Fibroblast of mammary gland (primary cell): ENCODE results near the gene TLNRD1.

Experiments
- DNase-seq: peaks from one replicate; pipeline ENCODE4 v3.0.0-alpha.2; 2010; ENCODE audit warnings: low read depth
- H3K4me3 ChIP-seq: 2 replicates; pipeline ENCODE4 v1.5.1; 2011; ENCODE audit warnings: low read depth, mild to moderate bottlenecking, low read length, moderate library complexity; ENCODE audit not compliant: control insufficient read depth
- TF ChIP-seq, protein P1 (sequence below): conservative IDR thresholded peaks from 2 replicates; pipeline ENCODE4 v1.5.1; 2011; ENCODE audit warnings: low read depth, low read length, inconsistent platforms; ENCODE audit not compliant: control insufficient read depth, insufficient read depth

Gene TLNRD1

DNA sequence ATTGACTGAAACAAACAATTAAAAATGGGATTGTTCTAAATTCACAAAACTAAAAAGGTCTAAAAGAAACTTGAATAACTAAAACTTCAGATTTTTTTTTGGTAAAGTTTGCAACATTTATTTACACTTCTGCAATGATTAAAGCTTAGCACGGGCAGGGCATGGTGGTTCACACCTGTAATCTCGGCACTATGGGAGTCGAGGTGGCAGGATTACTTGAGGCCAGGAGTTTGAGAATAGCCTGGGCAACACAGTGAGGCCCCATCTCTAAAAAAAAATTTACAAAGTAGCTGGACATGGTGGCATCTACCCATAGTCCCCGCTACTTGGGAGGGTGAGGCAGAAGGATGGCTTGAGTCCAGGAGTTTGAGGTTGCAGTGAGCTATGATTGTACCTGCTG is 31.6 kb downstream of the TLNRD1 start:
- TF ChIP-seq, protein P1, sequence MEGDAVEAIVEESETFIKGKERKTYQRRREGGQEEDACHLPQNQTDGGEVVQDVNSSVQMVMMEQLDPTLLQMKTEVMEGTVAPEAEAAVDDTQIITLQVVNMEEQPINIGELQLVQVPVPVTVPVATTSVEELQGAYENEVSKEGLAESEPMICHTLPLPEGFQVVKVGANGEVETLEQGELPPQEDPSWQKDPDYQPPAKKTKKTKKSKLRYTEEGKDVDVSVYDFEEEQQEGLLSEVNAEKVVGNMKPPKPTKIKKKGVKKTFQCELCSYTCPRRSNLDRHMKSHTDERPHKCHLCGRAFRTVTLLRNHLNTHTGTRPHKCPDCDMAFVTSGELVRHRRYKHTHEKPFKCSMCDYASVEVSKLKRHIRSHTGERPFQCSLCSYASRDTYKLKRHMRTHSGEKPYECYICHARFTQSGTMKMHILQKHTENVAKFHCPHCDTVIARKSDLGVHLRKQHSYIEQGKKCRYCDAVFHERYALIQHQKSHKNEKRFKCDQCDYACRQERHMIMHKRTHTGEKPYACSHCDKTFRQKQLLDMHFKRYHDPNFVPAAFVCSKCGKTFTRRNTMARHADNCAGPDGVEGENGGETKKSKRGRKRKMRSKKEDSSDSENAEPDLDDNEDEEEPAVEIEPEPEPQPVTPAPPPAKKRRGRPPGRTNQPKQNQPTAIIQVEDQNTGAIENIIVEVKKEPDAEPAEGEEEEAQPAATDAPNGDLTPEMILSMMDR = no peak
- H3K4me3 ChIP-seq = no peak overlapping the region
- no peak for DNase-seq

- no peak overlapping the region for H3K4me3 ChIP-seq
- DNase-seq = no peak
- TF ChIP-seq, protein P1 = no peak
These were observed 32.1 kb downstream of the TLNRD1 start for GRCh38 chr15:81032818-81033217.

GRCh38 chr15:81033508-81033907 is 32.8 kb downstream of the TLNRD1 start:
- TF ChIP-seq, protein P1 = no peak
- DNase-seq = no peak
- no peak overlapping the region for H3K4me3 ChIP-seq

GRCh38 chr15:81037952-81038743 is 37.4 kb downstream of the TLNRD1 start:
- DNase-seq = no peak
- TF ChIP-seq, protein P1 = no peak
- no peak overlapping the region for H3K4me3 ChIP-seq

DNA sequence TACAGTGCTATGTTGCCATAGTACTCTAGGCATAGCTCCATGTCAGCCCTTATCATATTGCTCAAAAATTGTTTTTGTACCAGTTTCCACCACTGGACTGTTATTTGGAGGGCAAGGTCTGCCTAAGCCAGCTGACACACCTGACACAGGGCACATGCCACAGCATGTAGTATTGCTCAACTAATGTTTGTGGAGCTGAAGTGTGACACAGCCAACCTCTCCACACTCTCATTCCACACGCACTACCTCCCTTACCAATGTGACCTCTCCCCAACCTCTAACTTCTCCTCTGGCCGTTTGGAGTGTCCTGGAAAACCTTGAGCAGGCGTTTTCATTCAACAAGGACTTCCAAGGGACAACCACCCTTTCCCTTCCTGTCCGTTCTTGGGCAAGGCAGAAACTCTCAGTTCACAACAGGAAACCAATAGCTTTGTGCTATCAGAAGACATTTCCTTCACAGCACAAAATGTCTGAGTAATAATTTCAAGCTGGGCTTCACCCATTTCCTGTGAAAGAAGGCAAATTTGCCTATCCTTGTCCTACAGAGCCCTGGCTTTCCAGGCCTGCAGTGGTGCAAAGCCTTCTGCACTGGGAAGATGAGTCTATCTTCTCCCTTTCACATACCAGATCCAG is 38.4 kb downstream of the TLNRD1 start:
- DNase-seq = no peak
- no peak overlapping the region for H3K4me3 ChIP-seq
- TF ChIP-seq, protein P1 = no peak

- DNase-seq = no peak
- no peak overlapping the region for H3K4me3 ChIP-seq
- TF ChIP-seq, protein P1 = no peak
These were observed 40.0 kb downstream of the TLNRD1 start for GRCh38 chr15:81040757-81041156.
